Hepatocyte (in vitro differentiated cells): ENCODE data around the gene PREPL.

Experiments
- EZH2phosphoT487 ChIP-seq: fragments of 200-600 bp; sonication (generic); IDR thresholded peaks from one replicate; pipeline ENCODE4 v1.6.1; 2018; ENCODE audit warnings: antibody characterized with exemption, mild to moderate bottlenecking, low read depth, moderate library complexity; ENCODE audit not compliant: unreplicated experiment, severe bottlenecking
- TF ChIP-seq, protein P1 (sequence below): fragments of 200-600 bp; sonication (generic); IDR thresholded peaks from 2 replicates; pipeline ENCODE4 v1.5.1; 2016; ENCODE audit warnings: antibody characterized with exemption, mild to moderate bottlenecking; ENCODE audit not compliant: poor library complexity

DNA sequence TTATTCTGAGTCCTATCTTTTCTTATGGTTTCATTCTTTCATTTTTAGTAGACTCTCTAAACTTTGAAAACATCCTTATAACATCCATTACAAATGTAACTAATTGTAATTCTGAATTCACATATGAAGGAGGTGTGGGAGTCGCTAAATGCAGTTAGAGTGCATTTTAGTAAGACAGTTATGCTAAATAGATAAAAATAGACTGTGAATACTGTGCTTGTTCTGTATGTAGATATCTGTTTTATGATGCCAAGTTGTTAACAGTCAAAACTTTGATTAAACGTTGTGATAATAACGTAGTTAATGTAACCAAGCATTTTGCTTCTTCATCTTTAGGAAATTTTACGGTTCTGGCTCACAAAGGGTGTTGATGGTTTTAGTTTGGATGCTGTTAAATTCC lies 61.7 kb downstream of the PREPL start:
- TF ChIP-seq, protein P1, sequence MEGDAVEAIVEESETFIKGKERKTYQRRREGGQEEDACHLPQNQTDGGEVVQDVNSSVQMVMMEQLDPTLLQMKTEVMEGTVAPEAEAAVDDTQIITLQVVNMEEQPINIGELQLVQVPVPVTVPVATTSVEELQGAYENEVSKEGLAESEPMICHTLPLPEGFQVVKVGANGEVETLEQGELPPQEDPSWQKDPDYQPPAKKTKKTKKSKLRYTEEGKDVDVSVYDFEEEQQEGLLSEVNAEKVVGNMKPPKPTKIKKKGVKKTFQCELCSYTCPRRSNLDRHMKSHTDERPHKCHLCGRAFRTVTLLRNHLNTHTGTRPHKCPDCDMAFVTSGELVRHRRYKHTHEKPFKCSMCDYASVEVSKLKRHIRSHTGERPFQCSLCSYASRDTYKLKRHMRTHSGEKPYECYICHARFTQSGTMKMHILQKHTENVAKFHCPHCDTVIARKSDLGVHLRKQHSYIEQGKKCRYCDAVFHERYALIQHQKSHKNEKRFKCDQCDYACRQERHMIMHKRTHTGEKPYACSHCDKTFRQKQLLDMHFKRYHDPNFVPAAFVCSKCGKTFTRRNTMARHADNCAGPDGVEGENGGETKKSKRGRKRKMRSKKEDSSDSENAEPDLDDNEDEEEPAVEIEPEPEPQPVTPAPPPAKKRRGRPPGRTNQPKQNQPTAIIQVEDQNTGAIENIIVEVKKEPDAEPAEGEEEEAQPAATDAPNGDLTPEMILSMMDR, result no peak
- TF ChIP-seq EZH2phosphoT487, result no peak
